DND-41 (cell line): ENCODE measurements around the gene BCL2L13.

Experiments
- CTCF ChIP-seq: IDR thresholded peaks from 2 replicates; pipeline ENCODE4 v1.5.1; 2012; ENCODE audit warnings: borderline replicate concordance, low read length, moderate library complexity, mild to moderate bottlenecking; ENCODE audit not compliant: poor library complexity, severe bottlenecking; ENCODE audit errors: extremely low read depth
- EZH2 ChIP-seq: IDR thresholded peaks from 3 replicates; pipeline ENCODE4 v1.6.1; 2012; ENCODE audit warnings: borderline replicate concordance, low read depth, mild to moderate bottlenecking, moderate library complexity, low read length, inconsistent platforms; ENCODE audit not compliant: severe bottlenecking

DNA sequence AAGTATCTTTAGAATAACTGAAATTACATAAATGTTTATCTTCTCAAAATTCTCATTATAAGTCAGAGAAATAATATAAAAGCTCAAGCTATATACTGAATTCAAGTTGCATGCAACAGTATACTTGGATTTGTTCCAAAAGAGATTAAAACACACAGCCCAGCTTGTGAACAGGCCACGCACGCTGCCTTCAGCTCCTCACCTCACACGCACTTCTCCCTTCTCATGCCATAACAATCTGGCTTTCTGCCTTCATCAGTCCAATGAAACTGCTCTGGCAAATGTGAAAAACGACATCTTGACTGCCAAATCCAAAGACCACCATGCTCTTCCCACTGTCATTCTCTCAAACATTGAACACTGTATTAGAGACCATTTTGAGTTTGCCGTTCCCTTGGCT is 32.1 kb upstream of the BCL2L13 start:
- TF ChIP-seq CTCF (no peak), EZH2 (no peak)
